Mesothelial cell of epicardium (in vitro differentiated cells): Measurements from ENCODE around the gene KCTD11. TPM values are rescaled to one million over a fixed set of nuclear protein-coding genes. Genes with fewer than 3 reads are reported as not detected.
"Not testable (repeated sequence)": the region's sequence is repeated elsewhere in the genome, so short reads cannot be mapped to it uniquely, and the experiment has no call there.

Experiments used
- DNase-seq, 2 experiments: peaks; one replicate each; pipeline ENCODE4 v3.0.0; 2021; ENCODE audit warnings: low spot score in 2 of 2; ENCODE audit not compliant: unreplicated experiment in 2 of 2
- H3K27ac Mint-ChIP-seq: 2 replicates; pipeline ENCODE4 v1.8.0; 2021; ENCODE audit warnings: mixed read lengths
- H3K27me3 Mint-ChIP-seq: 2 replicates; pipeline ENCODE4 v1.8.0; 2021; ENCODE audit warnings: low read depth, mixed read lengths
- H3K36me3 Mint-ChIP-seq: 2 replicates; pipeline ENCODE4 v1.8.0; 2021; ENCODE audit warnings: mixed read lengths
- H3K4me1 Mint-ChIP-seq: 2 replicates; pipeline ENCODE4 v1.8.0; 2021; ENCODE audit warnings: mixed read lengths
- H3K4me3 Mint-ChIP-seq: 2 replicates; pipeline ENCODE4 v1.8.0; 2021; ENCODE audit warnings: mild to moderate bottlenecking, moderate library complexity, mixed read lengths
- H3K9me3 Mint-ChIP-seq: 2 replicates; pipeline ENCODE4 v1.8.0; 2021; ENCODE audit warnings: mixed read lengths
- total RNA-seq: library from RNA; stranded (reverse); gene quantifications from 3 replicates; pipeline ENCODE4 v1.2.1, GENCODE V29; 2021
- TF ChIP-seq, protein P1 (sequence below): fragments of 200-600 bp; sonication (generic); IDR thresholded peaks from one replicate; pipeline ENCODE4 v1.5.0; 2021; ENCODE audit warnings: antibody characterized with exemption; ENCODE audit not compliant: unreplicated experiment

Gene KCTD11
- total RNA-seq, 1 donor from 2014 or later, result 17.7 TPM

DNA sequence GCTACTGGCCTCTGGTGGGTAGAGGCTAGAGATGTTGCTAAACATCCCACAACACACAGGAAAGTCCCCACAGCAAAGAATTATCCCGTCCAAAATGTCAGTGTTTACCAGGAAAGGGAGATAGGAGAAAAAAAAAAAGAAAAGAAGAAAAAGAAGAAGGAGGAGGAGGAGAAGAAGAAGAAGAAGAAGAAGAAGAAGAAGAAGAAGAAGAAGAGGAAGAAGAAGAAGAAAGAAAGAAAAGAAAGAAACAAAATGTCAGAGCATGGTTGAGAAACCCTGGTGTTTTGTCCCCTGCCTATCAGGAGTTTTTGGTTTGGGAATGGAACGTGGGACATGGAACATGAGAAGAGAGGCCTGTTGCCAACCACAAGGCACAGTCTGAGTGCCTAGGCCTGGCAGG, 5.4 kb downstream of the KCTD11 start:
- Mint-ChIP-seq H3K4me3 (no peak overlapping the region), H3K4me1 (peaks cover 33% of the 10 kb centered on the region), H3K9me3 (no peaks in the 10 kb centered on the region), H3K27me3 (no peaks in the 10 kb centered on the region), H3K36me3 (no peaks in the 10 kb centered on the region), H3K27ac (no peak overlapping the region)
- TF ChIP-seq, protein P1, sequence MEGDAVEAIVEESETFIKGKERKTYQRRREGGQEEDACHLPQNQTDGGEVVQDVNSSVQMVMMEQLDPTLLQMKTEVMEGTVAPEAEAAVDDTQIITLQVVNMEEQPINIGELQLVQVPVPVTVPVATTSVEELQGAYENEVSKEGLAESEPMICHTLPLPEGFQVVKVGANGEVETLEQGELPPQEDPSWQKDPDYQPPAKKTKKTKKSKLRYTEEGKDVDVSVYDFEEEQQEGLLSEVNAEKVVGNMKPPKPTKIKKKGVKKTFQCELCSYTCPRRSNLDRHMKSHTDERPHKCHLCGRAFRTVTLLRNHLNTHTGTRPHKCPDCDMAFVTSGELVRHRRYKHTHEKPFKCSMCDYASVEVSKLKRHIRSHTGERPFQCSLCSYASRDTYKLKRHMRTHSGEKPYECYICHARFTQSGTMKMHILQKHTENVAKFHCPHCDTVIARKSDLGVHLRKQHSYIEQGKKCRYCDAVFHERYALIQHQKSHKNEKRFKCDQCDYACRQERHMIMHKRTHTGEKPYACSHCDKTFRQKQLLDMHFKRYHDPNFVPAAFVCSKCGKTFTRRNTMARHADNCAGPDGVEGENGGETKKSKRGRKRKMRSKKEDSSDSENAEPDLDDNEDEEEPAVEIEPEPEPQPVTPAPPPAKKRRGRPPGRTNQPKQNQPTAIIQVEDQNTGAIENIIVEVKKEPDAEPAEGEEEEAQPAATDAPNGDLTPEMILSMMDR, result no peak
- no peak for DNase-seq

DNA sequence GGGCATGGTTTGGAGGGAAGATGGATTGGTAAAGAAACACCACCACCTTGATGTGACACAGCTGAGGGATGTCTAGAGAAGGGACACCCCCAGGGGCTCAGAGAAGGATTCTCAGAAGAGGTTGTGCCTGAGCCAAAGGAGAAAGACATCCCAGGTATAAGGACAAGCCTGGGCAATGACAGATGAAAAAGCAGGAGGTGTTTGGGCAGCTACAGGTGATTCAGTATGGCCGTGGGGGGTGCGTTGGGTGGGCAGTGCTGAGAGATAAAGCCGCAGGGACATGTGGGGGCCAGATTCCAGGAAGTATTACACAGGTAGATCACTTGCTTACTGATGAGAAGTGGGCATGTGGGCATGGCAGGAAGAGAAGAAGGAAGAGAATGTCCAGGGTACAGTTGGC, 9.9 kb downstream of the KCTD11 start:
- H3K27ac Mint-ChIP-seq, result no peak overlapping the region

DNA sequence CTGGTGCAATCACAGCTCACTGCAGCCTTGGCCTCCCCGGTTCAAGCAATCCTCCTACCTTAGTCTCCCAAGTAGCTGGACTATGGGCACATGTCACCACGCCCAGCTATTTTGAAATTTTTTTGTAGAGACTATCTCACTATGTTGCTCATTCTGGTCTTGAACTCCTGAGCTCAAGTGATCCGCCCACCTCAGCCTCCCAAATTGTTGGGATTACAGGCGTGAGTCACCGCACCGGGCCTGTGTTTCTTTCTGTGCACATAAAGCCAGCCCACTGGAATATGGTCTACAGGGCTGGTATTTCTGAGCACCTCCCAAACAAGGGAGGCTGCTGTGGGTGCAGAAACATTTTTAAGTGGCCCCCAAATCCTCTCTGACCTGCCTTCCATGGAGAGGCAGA, 11.3 kb downstream of the KCTD11 start:
- Mint-ChIP-seq H3K4me3 (no peak overlapping the region), H3K4me1 (no peaks in the 10 kb centered on the region), H3K27me3 (no peaks in the 10 kb centered on the region), H3K36me3 (no peaks in the 10 kb centered on the region), H3K27ac (no peak overlapping the region), H3K9me3 (no peaks in the 10 kb centered on the region)
- no peak for DNase-seq
- TF ChIP-seq, protein P1, result no peak

More for the DNA sequence above, 9.9 kb downstream of the KCTD11 start:
- no peaks in the 10 kb centered on the region for H3K4me1 Mint-ChIP-seq
- no peaks in the 10 kb centered on the region for H3K27me3 Mint-ChIP-seq
- TF ChIP-seq, protein P1, result no peak
- no peaks in the 10 kb centered on the region for H3K36me3 Mint-ChIP-seq
- H3K4me3 Mint-ChIP-seq, result no peak overlapping the region
- DNase-seq, result no peak
- no peaks in the 10 kb centered on the region for H3K9me3 Mint-ChIP-seq

DNA sequence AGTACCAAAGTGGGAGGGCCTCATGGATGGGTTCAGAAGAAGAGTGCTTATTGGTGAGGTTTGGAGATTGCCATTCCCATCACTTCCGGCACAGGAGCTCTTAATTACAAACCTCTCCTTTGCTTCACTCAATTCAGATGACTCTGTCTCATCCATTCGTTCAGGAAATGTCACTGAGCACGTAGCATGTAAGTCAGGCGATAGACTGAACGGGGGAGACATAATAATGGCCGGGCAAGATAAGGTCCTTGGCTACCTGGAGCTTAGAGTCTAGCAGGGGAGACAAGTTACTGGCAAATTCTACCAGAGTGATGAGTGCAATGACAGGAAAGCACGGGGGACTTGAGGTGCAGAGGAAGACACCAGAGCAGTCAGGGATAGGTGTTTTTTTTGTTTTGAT, 14.0 kb downstream of the KCTD11 start:
- H3K4me3 Mint-ChIP-seq, H3K27me3 Mint-ChIP-seq, H3K27ac Mint-ChIP-seq, H3K36me3 Mint-ChIP-seq, H3K9me3 Mint-ChIP-seq, H3K4me1 Mint-ChIP-seq, DNase-seq: not testable (repeated sequence)

DNA sequence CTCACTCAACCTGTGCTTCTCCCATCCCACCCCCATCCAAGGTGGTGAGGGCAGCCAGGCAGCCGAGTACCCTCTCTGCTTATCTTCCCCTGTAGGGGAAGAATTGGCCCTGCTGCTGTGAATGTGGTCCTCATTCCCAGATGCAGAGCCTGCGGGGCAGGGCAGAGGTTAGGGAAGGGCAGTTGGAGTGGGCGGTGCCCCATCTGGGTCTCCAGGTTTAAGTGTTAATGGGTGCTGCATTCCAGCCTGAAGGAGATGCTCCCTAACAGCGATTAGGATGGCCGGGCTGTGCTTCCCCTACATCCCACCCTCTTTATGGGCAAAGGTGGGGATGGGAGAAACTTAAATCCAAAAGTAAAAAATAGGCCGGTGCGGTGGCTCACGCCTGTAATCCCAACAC, 15.1 kb downstream of the KCTD11 start:
- Mint-ChIP-seq H3K4me1 (no peaks in the 10 kb centered on the region), H3K4me3 (no peak overlapping the region), H3K9me3 (no peaks in the 10 kb centered on the region), H3K27ac (no peak overlapping the region), H3K27me3 (peaks cover 6% of the 10 kb centered on the region), H3K36me3 (no peaks in the 10 kb centered on the region)
- TF ChIP-seq, protein P1, result no peak
- DNase-seq, result no peak

DNA sequence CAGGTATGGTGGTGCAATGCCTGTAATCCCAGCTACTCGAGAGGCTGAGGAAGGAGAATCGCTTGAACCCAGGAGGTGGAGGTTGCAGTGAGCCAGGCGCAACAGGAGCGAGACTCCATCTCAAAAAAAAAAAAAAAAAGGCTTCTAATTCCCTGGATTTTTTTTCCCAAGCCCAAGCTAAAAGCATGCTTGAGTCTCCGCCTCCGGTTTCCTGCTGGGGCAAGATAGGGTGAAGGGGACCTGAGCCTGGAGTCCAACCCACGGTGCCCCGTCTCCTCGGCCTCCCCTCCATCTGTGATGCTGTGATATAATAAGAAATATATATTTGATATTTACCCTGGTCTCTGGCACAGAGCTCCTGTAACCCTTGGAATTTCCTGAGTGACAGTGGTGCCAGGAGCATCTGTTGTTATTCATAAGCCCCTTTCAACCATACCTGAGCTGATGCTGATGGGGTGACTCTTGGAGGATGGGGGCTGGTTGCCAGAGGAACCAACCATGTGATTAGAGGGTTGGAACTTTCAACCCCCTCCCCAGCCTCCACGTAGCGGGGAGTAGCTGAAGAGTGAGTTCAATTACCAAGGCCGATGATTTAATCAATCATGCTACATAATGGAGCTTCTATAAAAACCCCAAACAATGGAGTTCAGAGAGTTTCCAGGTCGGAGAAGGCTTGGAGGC, 16.1 kb downstream of the KCTD11 start:
- no peak for DNase-seq
- Mint-ChIP-seq H3K4me3 (no peak overlapping the region), H3K36me3 (no peaks in the 10 kb centered on the region), H3K27ac (no peak overlapping the region), H3K9me3 (no peaks in the 10 kb centered on the region), H3K27me3 (peaks cover 6% of the 10 kb centered on the region), H3K4me1 (no peaks in the 10 kb centered on the region)
- TF ChIP-seq, protein P1, result no peak

DNA sequence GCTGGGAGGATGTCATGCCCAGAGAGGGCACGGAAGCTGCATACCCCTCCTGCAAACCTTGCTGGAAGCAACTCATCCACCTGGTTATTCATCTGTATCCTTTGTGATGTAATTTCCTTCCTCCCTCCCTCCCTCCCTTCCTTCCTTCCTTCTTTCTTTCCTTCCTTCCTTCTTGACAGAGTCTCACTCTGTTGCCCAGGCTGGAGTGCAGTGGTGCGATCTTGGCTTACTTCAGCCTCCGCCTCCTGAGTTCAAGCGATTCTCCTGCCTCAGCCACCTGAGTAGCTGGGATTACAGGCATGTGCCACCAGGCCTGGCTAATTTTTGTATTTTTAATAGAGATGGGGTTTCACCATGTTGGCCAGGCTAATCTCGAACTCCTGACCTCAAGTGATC, 16.6 kb downstream of the KCTD11 start:
- not testable (repeated sequence) for DNase-seq, H3K9me3 Mint-ChIP-seq, H3K36me3 Mint-ChIP-seq, H3K4me3 Mint-ChIP-seq, H3K4me1 Mint-ChIP-seq, H3K27ac Mint-ChIP-seq, H3K27me3 Mint-ChIP-seq
